Stimulated activated CD4-positive, alpha-beta T cell treated with anti-CD3 and anti-CD28 coated beads, Interleukin-15, amount 100 ng/mL, for 24 hours (primary cell): ENCODE measurements around the gene TCOF1.

Experiments used
- DNase-seq: peaks from one replicate; pipeline ENCODE4 v3.0.0-alpha.2; 2020

The TCOF1 gene

GRCh38 chr5:150357326-150358260 is at the start of gene TCOF1:
TSS of gene TCOF1 (plus strand) at chr5:150357697. CDS start at chr5:150357747, 50 bp downstream.
- peak; percentile 98 for DNase-seq

- DNase-seq, result no peak
These were observed 48.2 kb upstream of the TCOF1 start for GRCh38 chr5:150309101-150309885.

- no peak for DNase-seq
These were observed 47.6 kb upstream of the TCOF1 start for GRCh38 chr5:150309886-150310239.

- DNase-seq, result no peak
These were observed 47.3 kb upstream of the TCOF1 start for GRCh38 chr5:150310246-150310645.

- no peak for DNase-seq
These were observed 46.3 kb upstream of the TCOF1 start for GRCh38 chr5:150311015-150311692.

GRCh38 chr5:150312518-150312917 is 45.0 kb upstream of the TCOF1 start:
- DNase-seq, result no peak

GRCh38 chr5:150313501-150313900 is 44.0 kb upstream of the TCOF1 start:
- no peak for DNase-seq

- DNase-seq, result no peak
These were observed 43.4 kb upstream of the TCOF1 start for GRCh38 chr5:150313921-150314716.

- DNase-seq, result no peak
These were observed 42.3 kb upstream of the TCOF1 start for GRCh38 chr5:150315245-150315644.

- no peak for DNase-seq
These were observed 41.2 kb upstream of the TCOF1 start for GRCh38 chr5:150316320-150316719.

- peak; percentile 13 for DNase-seq
These were observed 40.2 kb upstream of the TCOF1 start for GRCh38 chr5:150317048-150318003.

- DNase-seq, result no peak
These were observed 38.6 kb upstream of the TCOF1 start for GRCh38 chr5:150318613-150319483.

GRCh38 chr5:150319484-150319790 is 38.1 kb upstream of the TCOF1 start:
- no peak for DNase-seq

GRCh38 chr5:150320044-150320613 is 37.4 kb upstream of the TCOF1 start:
- no peak for DNase-seq

GRCh38 chr5:150321211-150321610 is 36.3 kb upstream of the TCOF1 start:
- no peak for DNase-seq

GRCh38 chr5:150321784-150322183 is 35.7 kb upstream of the TCOF1 start:
- no peak for DNase-seq

- no peak for DNase-seq
These were observed 35.3 kb upstream of the TCOF1 start for GRCh38 chr5:150322202-150322601.

- no peak for DNase-seq
These were observed 34.4 kb upstream of the TCOF1 start for GRCh38 chr5:150323092-150323491.

- DNase-seq, result no peak
These were observed 33.7 kb upstream of the TCOF1 start for GRCh38 chr5:150323819-150324218.

- DNase-seq, result no peak
These were observed 32.1 kb upstream of the TCOF1 start for GRCh38 chr5:150325426-150325825.
